GM12878 (cell line): ENCODE measurements around the gene IL3RA. TPM values are rescaled to one million over a fixed set of nuclear protein-coding genes. Genes with fewer than 3 reads are reported as not detected.

Source experiments
- ATAC-seq: fragments of 200-7000 bp; cut with Tn5 transposase; 3 replicates; pipeline ENCODE4 v1.9.1; 2020; ENCODE audit warnings: mild to moderate bottlenecking, moderate library complexity
- BruUV-seq: library from RNA; stranded (reverse); fragments of 400-500 nt; replicated peaks from 2 replicates; lab custom pipeline; 2021; lab: Mats Ljungman, UMichigan
- CTCF ChIA-PET: fragments of 300-600 bp; sonication (Branson Sonifier 250); formaldehyde crosslinking; extraction: SDS; loops from one replicate; lab custom pipeline; 2021; ENCODE audit warnings: inconsistent platforms; lab: Yijun Ruan, JAX
- POLR2A ChIA-PET: fragments of 350-600 bp; formaldehyde crosslinking; extraction: SDS; loops from one replicate; lab custom pipeline; 2021; ENCODE audit warnings: inconsistent platforms; lab: Charles Lee
- RAD21 ChIA-PET: fragments of 300-600 bp; sonication (Branson Sonifier 250); formaldehyde crosslinking; loops from one replicate; lab custom pipeline; 2023; ENCODE audit warnings: antibody characterized with exemption; ENCODE audit not compliant: unreplicated experiment; lab: Charles Lee
- SMC1A ChIA-PET: fragments of 300-600 bp; sonication (Branson Sonifier 250); formaldehyde crosslinking; loops from one replicate; lab custom pipeline; 2023; ENCODE audit not compliant: unreplicated experiment, uncharacterized antibody; lab: Charles Lee
- DNase-seq: peaks from one replicate; pipeline ENCODE4 v3.0.0-alpha.2; 2011; ENCODE audit warnings: low read depth, low spot score
- FAIRE-seq: peaks from 3 replicates; lab custom pipeline; 2011; peaks lifted over from hg19 to GRCh38; lab: Jason Lieb, UNC
- H2AFZ ChIP-seq: 2 replicates; pipeline ENCODE4 v1.6.0; 2011; ENCODE audit warnings: low read depth, low read length, control low read depth; ENCODE audit not compliant: control insufficient read depth
- H3K27ac ChIP-seq: 2 replicates; pipeline ENCODE4 v1.5.1; 2011; ENCODE audit warnings: control low read depth; ENCODE audit not compliant: control insufficient read depth, insufficient read depth
- H3K27me3 ChIP-seq, 2 experiments: replicated peaks in 1 of 2; 2 replicates each; pipeline versions ENCODE4 v1.6.0 to v1.6.1; 2011; ENCODE audit warnings: low read length in 1 of 2; ENCODE audit not compliant: control insufficient read depth in 2 of 2, insufficient read depth in 2 of 2
- H3K36me3 ChIP-seq, 2 experiments: 2 replicates each; pipeline ENCODE4 v1.5.1; 2011; ENCODE audit warnings: low read length in 1 of 2; ENCODE audit not compliant: control insufficient read depth in 2 of 2, insufficient read depth in 2 of 2
- H3K4me1 ChIP-seq: 2 replicates; pipeline ENCODE4 v1.6.1; 2011; ENCODE audit warnings: mild to moderate bottlenecking, low read length, moderate library complexity, mixed read lengths; ENCODE audit not compliant: control insufficient read depth, insufficient read depth
- H3K4me2 ChIP-seq: 2 replicates; pipeline ENCODE4 v1.6.0; 2011; ENCODE audit warnings: control low read depth; ENCODE audit not compliant: control insufficient read depth, insufficient read depth
- H3K4me3 ChIP-seq: fragments of 200-600 bp; sonication (generic); 2 replicates; pipeline ENCODE4 v1.5.1; 2016
- H3K79me2 ChIP-seq: 2 replicates; pipeline ENCODE4 v1.6.0; 2011; ENCODE audit warnings: low read length; ENCODE audit not compliant: control insufficient read depth, insufficient read depth
- H3K9ac ChIP-seq: 2 replicates; pipeline ENCODE4 v1.8.0; 2011; ENCODE audit warnings: low read length, control low read depth, mixed read lengths; ENCODE audit not compliant: control insufficient read depth, insufficient read depth
- H3K9me3 ChIP-seq: replicated peaks from 3 replicates; pipeline ENCODE4 v1.5.1; 2011; ENCODE audit warnings: mild to moderate bottlenecking, low read length; ENCODE audit not compliant: control insufficient read depth, insufficient read depth
- H4K20me1 ChIP-seq: 2 replicates; pipeline ENCODE4 v1.6.0; 2011; ENCODE audit not compliant: control insufficient read depth, insufficient read depth
- FOS ChIP-seq: IDR thresholded peaks from 3 replicates; pipeline ENCODE4 v1.6.1; 2011; ENCODE audit warnings: borderline replicate concordance; ENCODE audit not compliant: insufficient read length; ENCODE audit errors: extremely low read depth
- HDGF ChIP-seq: fragments of 450-650 bp; IDR thresholded peaks from 2 replicates; pipeline ENCODE4 v1.6.1; 2016; ENCODE audit warnings: antibody characterized with exemption
- JUND ChIP-seq: IDR thresholded peaks from 2 replicates; pipeline ENCODE4 v1.6.1; 2012; ENCODE audit warnings: low read depth, mild to moderate bottlenecking, low read length, improper control_type of control experiment, moderate library complexity
- MEF2B ChIP-seq: fragments of 450-650 bp; IDR thresholded peaks from 2 replicates; pipeline ENCODE4 v1.6.1; 2018; ENCODE audit warnings: mild to moderate bottlenecking, moderate library complexity; ENCODE audit not compliant: partially characterized antibody, poor library complexity, severe bottlenecking
- NR2C1 ChIP-seq: fragments of 450-650 bp; IDR thresholded peaks from 2 replicates; pipeline ENCODE4 v1.6.1; 2017; ENCODE audit warnings: antibody characterized with exemption, mild to moderate bottlenecking, moderate library complexity
- RELA ChIP-seq: fragments of 450-650 bp; IDR thresholded peaks from 2 replicates; pipeline ENCODE4 v1.8.0; 2014; ENCODE audit warnings: borderline replicate concordance; ENCODE audit not compliant: partially characterized antibody
- TARDBP ChIP-seq: IDR thresholded peaks from 2 replicates; pipeline ENCODE4 v1.6.1; 2016; ENCODE audit warnings: borderline replicate concordance
- TCF12 ChIP-seq: IDR thresholded peaks from 2 replicates; pipeline ENCODE4 v1.6.1; 2011; ENCODE audit warnings: low read depth, mild to moderate bottlenecking, low read length
- WRNIP1 ChIP-seq: IDR thresholded peaks from 2 replicates; pipeline ENCODE4 v1.6.1; 2011; ENCODE audit warnings: low read depth, low read length, improper control_type of control experiment, borderline replicate concordance
- ZNF217 ChIP-seq: fragments of 450-650 bp; IDR thresholded peaks from 2 replicates; pipeline ENCODE4 v1.6.1; 2017; ENCODE audit warnings: antibody characterized with exemption, mild to moderate bottlenecking
- WGBS: methylation state at CpG from one replicate; pipeline ENCODE4 v1.1.6; 2016; ENCODE audit warnings: low lambda C conversion rate; ENCODE audit not compliant: insufficient replicate concordance, insufficient coverage; ENCODE audit errors: missing lambda C conversion rate; 5-methylcytosine and 5-hydroxymethylcytosine counted together
- in situ Hi-C: fragments of 300-500 bp; cut with MboI; formaldehyde crosslinking; loops from 9 replicates; pipeline ENCODE4 v1.14.3; 2018; ENCODE audit warnings: mixed read lengths
- intact Hi-C: fragments of 100-400 bp; cut with micrococcal nuclease; formaldehyde crosslinking; loops from one replicate; pipeline ENCODE4 v1.14.2; 2022; ENCODE audit not compliant: unreplicated experiment
- polyA plus RNA-seq, 11 experiments: library from polyadenylated mRNA; depleted of rRNA in 4 of 11; unstranded in 6 of 11; stranded (reverse) in 5 of 11; fragments of >200 nt; fragmentation: Nextera tagmentation in 4 of 11; fragmentation: Illumina TruSeq in 1 of 11; extraction: Ambion mirVana in 4 of 11; extraction: Trizol in 1 of 11; gene quantifications; 1 replicate in 1 of 11; 2 replicates in 10 of 11; pipeline versions ENCODE4 v1.2.1 to v1.2.3, GENCODE V29; 2011 to 2016; ENCODE audit warnings: inconsistent platforms in 2 of 11, missing spikeins in 2 of 11, low read depth in 1 of 11
- total RNA-seq, 4 experiments: library from RNA; depleted of rRNA in 3 of 4; stranded (reverse); fragments of >200 nt in 3 of 4; fragmentation: Illumina TruSeq in 1 of 4; extraction: Trizol in 1 of 4; gene quantifications; 2 replicates each; pipeline versions ENCODE4 v1.2.1 to v1.2.3, GENCODE V29; 2013 to 2021
- TF ChIP-seq, protein P1 (sequence below): IDR thresholded peaks from 2 replicates; pipeline ENCODE4 v1.6.1; 2011; ENCODE audit warnings: low read depth, low read length, improper control_type of control experiment, borderline replicate concordance
- TF ChIP-seq, protein P2 (sequence below), 3 experiments: IDR thresholded peaks in 2 of 3; conservative IDR thresholded peaks in 1 of 3; 2 replicates each; pipeline ENCODE4 v1.5.1; 2011; ENCODE audit warnings: low read depth in 3 of 3, low read length in 3 of 3, mild to moderate bottlenecking in 3 of 3, control low read depth in 2 of 3, moderate library complexity in 2 of 3, inconsistent platforms in 1 of 3, mixed read lengths in 1 of 3; ENCODE audit not compliant: control insufficient read depth in 2 of 3, insufficient read depth in 1 of 3; ENCODE audit errors: extremely low read depth in 1 of 3
- TF ChIP-seq, protein P3 (sequence below): IDR thresholded peaks from 2 replicates; pipeline ENCODE4 v1.6.1; 2012; ENCODE audit warnings: low read depth, low read length, improper control_type of control experiment
- TF ChIP-seq, protein P4 (sequence below): fragments of 150-350 bp; IDR thresholded peaks from 2 replicates; pipeline ENCODE4 v1.6.1; 2014; ENCODE audit warnings: mild to moderate bottlenecking, low read depth, low read length

IL3RA gene
- total and polyA plus RNA-seq, 10 of the 15 experiments (the other 5 are each of a cell fraction or from before 2014, with no cell fraction given), result 2.1 to 31.1 (median 17.9) TPM

DNA sequence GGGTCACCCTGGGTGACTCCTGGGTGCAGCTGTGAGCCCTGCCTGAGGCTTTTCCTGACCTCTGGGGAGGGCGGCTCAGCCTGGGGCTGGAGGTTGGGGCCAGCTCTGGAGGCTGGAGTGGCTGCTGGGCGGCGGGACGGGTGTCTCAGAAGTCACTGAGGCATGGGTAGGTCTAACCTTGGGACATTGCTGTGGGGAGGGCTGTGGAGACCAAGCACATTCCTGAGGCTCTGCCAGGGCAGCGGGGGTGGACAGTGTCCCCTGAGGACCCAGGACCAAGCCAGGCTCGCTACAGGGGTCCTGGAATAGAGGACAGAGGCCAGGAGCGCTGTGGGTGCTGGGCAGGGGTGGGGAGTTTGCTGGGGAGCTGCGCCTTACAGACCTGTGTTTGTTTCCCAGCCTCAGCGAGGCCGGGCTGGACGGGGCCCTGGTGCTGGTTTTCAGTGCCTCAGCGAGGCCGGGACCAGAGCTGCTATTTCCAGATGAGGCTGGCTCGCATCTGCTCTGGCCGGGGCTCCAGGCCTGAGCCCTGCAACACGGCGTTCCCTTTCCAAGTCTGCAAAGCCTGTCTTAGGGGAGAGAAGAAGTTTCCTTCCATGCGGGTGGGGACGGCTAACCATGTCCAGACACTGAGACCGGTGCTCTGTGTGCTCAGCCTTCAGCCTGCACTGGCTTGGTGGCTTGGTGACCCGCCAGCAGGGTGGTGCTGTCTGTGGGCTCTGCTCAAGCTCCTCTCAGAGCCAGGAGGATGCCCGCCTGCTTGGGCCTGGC lies 58.3 kb downstream of the IL3RA start (continued):
- TF ChIP-seq, protein P1, sequence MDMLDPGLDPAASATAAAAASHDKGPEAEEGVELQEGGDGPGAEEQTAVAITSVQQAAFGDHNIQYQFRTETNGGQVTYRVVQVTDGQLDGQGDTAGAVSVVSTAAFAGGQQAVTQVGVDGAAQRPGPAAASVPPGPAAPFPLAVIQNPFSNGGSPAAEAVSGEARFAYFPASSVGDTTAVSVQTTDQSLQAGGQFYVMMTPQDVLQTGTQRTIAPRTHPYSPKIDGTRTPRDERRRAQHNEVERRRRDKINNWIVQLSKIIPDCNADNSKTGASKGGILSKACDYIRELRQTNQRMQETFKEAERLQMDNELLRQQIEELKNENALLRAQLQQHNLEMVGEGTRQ, result no peak
- TF ChIP-seq, protein P2, sequence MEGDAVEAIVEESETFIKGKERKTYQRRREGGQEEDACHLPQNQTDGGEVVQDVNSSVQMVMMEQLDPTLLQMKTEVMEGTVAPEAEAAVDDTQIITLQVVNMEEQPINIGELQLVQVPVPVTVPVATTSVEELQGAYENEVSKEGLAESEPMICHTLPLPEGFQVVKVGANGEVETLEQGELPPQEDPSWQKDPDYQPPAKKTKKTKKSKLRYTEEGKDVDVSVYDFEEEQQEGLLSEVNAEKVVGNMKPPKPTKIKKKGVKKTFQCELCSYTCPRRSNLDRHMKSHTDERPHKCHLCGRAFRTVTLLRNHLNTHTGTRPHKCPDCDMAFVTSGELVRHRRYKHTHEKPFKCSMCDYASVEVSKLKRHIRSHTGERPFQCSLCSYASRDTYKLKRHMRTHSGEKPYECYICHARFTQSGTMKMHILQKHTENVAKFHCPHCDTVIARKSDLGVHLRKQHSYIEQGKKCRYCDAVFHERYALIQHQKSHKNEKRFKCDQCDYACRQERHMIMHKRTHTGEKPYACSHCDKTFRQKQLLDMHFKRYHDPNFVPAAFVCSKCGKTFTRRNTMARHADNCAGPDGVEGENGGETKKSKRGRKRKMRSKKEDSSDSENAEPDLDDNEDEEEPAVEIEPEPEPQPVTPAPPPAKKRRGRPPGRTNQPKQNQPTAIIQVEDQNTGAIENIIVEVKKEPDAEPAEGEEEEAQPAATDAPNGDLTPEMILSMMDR (IDR thresholded peaks at IDR 0.05 in 2 of 3, conservative IDR thresholded peaks at IDR 0.05 in 1 of 3; ENCODE audit: control insufficient read depth in 2 of 3, extremely low read depth in 1 of 3, insufficient read depth in 1 of 3, low read depth in 3 of 3, low read length in 3 of 3), result no peak
- no peak for TF ChIP-seq RELA

DNA sequence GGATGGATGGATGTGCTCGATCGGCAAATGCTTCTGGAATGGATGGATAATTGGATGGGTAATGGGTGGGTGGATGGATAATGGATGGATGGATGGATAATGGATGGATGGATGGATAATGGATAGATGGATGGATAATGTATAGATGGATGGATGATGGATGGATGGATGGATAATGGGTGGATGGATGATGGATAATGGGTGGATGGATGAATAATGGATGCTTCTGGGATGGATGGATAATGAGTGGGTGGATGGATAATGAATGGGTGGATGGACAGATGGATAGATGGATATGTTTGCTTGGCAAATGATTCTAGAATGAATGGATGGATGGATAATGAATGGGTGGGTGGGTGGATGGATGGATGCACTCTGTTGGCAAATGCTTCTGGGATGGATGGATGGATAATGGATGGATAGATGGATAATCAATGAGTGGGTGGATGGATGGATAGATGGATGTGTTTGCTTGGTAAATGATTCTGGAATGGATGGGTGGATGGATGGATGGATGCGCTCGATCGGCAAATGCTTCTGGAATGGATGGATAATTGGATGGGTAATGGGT lies 59.1 kb downstream of the IL3RA start:
- in situ Hi-C loops, result no loop called here
- intact Hi-C loops, result no loop called here
- ATAC-seq, result no peak

More for the DNA sequence above, 59.1 kb downstream of the IL3RA start:
- no TSS peak for BruUV-seq
- ChIA-PET POLR2A (no interaction called here), CTCF (no interaction called here), RAD21 (no interaction called here), SMC1A (no interaction called here)
- no peak overlapping the region for H3K9ac ChIP-seq
- H3K79me2 ChIP-seq, result peaks cover 43% of the 10 kb centered on the region
- no peak overlapping the region for H3K4me2 ChIP-seq
- 0 out of 2 replicates have a peak overlapping the region, but pooled peaks have one; percentile 41 for H3K4me3 ChIP-seq
- H4K20me1 ChIP-seq, result peaks cover 6% of the 10 kb centered on the region; the same call in 1 of the 2 replicates
- FAIRE-seq (no peak), DNase-seq (no peak)
- WGBS, result 100% methylated on average over 5 of the region's 5 CpGs
- no peak for TF ChIP-seq NR2C1
- TF ChIP-seq, protein P3, sequence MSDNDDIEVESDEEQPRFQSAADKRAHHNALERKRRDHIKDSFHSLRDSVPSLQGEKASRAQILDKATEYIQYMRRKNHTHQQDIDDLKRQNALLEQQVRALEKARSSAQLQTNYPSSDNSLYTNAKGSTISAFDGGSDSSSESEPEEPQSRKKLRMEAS, result no peak
- peak; percentile 69; the same call in 1 of the 2 replicates for TF ChIP-seq HDGF
- no peak for TF ChIP-seq TCF12
- no peak for TF ChIP-seq ZNF217
- TF ChIP-seq MEF2B, result no peak
- TF ChIP-seq JUND, result no peak
- no peak for TF ChIP-seq WRNIP1
- no peak for TF ChIP-seq FOS
- TF ChIP-seq TARDBP, result 0 out of 2 replicates have a peak, but pooled peaks have one; percentile 46
- TF ChIP-seq, protein P4, sequence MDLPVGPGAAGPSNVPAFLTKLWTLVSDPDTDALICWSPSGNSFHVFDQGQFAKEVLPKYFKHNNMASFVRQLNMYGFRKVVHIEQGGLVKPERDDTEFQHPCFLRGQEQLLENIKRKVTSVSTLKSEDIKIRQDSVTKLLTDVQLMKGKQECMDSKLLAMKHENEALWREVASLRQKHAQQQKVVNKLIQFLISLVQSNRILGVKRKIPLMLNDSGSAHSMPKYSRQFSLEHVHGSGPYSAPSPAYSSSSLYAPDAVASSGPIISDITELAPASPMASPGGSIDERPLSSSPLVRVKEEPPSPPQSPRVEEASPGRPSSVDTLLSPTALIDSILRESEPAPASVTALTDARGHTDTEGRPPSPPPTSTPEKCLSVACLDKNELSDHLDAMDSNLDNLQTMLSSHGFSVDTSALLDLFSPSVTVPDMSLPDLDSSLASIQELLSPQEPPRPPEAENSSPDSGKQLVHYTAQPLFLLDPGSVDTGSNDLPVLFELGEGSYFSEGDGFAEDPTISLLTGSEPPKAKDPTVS, result no peak
- H2AFZ ChIP-seq, result no peak overlapping the region
- H3K27ac ChIP-seq, result no peak overlapping the region
- H3K36me3 ChIP-seq, result peaks cover 0 to 5% of the 10 kb centered on the region in 2 experiments; a peak in 3 of 4 replicates
- no peaks in the 10 kb centered on the region for H3K9me3 ChIP-seq
- H3K27me3 ChIP-seq, result no peaks in the 10 kb centered on the region
- peaks cover 3% of the 10 kb centered on the region; the same call in 1 of the 2 replicates for H3K4me1 ChIP-seq
